IMR-90 (cell line): ENCODE results near the gene SRXN1.

Source experiments
- CEBPB ChIP-seq: IDR thresholded peaks from 2 replicates; pipeline ENCODE4 v1.6.1; 2012; ENCODE audit warnings: low read depth, low read length, improper control_type of control experiment
- NFE2L2 ChIP-seq: fragments of 150-350 bp; IDR thresholded peaks from 2 replicates; pipeline ENCODE4 v1.6.1; 2016; ENCODE audit warnings: low read depth, mild to moderate bottlenecking, low read length
- POLR2A ChIP-seq: IDR thresholded peaks from 2 replicates; pipeline ENCODE4 v1.6.1; 2012; ENCODE audit warnings: mild to moderate bottlenecking, low read depth, low read length
- TF ChIP-seq, protein P1 (sequence below): conservative IDR thresholded peaks from 2 replicates; pipeline ENCODE4 v1.5.1; 2012; ENCODE audit warnings: mild to moderate bottlenecking, low read depth, low read length, improper control_type of control experiment
- TF ChIP-seq, protein P2 (sequence below): fragments of 150-350 bp; IDR thresholded peaks from 2 replicates; pipeline ENCODE4 v1.6.1; 2016; ENCODE audit warnings: low read depth, mild to moderate bottlenecking, low read length, moderate library complexity, borderline replicate concordance

DNA sequence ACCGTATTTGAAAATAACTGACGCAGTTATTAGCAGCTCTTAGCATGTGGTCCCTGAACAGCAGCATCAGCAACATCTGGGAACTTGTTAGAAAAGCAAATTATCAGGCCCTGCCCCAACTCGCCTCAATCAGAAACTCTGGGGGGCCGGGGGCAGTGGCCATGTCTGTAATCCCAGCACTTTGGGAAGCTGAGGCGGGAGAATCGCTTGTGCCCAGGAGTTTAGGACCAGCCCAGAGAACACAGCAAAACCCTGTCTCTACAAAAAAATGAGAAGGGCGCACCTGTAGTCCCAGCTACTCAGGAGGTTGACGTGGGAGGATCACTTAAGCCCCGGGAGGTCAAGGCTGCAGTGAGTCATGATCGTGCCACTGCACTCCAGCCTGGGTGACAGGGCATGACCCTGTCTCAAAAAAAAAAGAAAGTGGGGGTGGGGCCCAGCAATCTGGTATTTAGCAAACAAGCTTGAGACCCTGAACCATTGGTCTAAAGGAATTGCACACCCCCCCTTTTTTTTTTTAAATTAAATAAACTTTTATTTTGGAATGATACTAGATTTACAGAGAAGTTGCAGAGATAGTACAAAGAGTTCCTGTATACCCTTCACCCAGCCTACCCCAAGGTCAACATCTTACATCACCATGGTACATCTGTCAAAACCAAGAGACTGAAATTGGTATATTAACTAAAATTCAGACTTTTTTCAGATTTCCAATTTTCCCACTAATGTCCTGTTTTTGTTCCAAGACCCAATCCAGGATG is 6.7 kb downstream of the SRXN1 start:
- TF ChIP-seq NFE2L2 (no peak), CEBPB (no peak), POLR2A (peak; percentile 35; the same call in 1 of the 2 replicates)
- TF ChIP-seq, protein P1, sequence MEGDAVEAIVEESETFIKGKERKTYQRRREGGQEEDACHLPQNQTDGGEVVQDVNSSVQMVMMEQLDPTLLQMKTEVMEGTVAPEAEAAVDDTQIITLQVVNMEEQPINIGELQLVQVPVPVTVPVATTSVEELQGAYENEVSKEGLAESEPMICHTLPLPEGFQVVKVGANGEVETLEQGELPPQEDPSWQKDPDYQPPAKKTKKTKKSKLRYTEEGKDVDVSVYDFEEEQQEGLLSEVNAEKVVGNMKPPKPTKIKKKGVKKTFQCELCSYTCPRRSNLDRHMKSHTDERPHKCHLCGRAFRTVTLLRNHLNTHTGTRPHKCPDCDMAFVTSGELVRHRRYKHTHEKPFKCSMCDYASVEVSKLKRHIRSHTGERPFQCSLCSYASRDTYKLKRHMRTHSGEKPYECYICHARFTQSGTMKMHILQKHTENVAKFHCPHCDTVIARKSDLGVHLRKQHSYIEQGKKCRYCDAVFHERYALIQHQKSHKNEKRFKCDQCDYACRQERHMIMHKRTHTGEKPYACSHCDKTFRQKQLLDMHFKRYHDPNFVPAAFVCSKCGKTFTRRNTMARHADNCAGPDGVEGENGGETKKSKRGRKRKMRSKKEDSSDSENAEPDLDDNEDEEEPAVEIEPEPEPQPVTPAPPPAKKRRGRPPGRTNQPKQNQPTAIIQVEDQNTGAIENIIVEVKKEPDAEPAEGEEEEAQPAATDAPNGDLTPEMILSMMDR = no peak
- TF ChIP-seq, protein P2, sequence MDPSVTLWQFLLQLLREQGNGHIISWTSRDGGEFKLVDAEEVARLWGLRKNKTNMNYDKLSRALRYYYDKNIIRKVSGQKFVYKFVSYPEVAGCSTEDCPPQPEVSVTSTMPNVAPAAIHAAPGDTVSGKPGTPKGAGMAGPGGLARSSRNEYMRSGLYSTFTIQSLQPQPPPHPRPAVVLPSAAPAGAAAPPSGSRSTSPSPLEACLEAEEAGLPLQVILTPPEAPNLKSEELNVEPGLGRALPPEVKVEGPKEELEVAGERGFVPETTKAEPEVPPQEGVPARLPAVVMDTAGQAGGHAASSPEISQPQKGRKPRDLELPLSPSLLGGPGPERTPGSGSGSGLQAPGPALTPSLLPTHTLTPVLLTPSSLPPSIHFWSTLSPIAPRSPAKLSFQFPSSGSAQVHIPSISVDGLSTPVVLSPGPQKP = no peak
